ENCODE measurements around the gene SRGAP3.

The SRGAP3 gene

GRCh38 chr3:9169956-9170850 lies 79.2 kb downstream of the SRGAP3 start:
- DNase-seq, result no peak

GRCh38 chr3:9169326-9169725 lies 80.1 kb downstream of the SRGAP3 start:
- DNase-seq, result no peak

- DNase-seq, result no peak
Measured at GRCh38 chr3:9168241-9168741, 81.2 kb downstream of the SRGAP3 start.

- DNase-seq, result no peak
Measured at GRCh38 chr3:9167222-9167621, 82.2 kb downstream of the SRGAP3 start.

- DNase-seq, result no peak
Measured at GRCh38 chr3:9165421-9165820, 84.0 kb downstream of the SRGAP3 start.

- DNase-seq, result no peak
Measured at GRCh38 chr3:9163289-9163688, 86.2 kb downstream of the SRGAP3 start.

- no peak for DNase-seq
Measured at GRCh38 chr3:9161811-9162210, 87.6 kb downstream of the SRGAP3 start.

GRCh38 chr3:9161298-9161697 lies 88.1 kb downstream of the SRGAP3 start:
- DNase-seq, result no peak

GRCh38 chr3:9158865-9159630 lies 90.4 kb downstream of the SRGAP3 start:
- DNase-seq, result no peak

- no peak for DNase-seq
Measured at GRCh38 chr3:9157651-9158362, 91.6 kb downstream of the SRGAP3 start.

- no peak for DNase-seq
Measured at GRCh38 chr3:9156604-9157003, 92.8 kb downstream of the SRGAP3 start.

GRCh38 chr3:9155028-9155427 lies 94.4 kb downstream of the SRGAP3 start:
- no peak for DNase-seq

- DNase-seq, result no peak
Measured at GRCh38 chr3:9153904-9154619, 95.4 kb downstream of the SRGAP3 start.

GRCh38 chr3:9151240-9151639 lies 98.2 kb downstream of the SRGAP3 start:
- DNase-seq, result no peak

GRCh38 chr3:9149566-9149965 lies 99.9 kb downstream of the SRGAP3 start:
- no peak for DNase-seq

GRCh38 chr3:9147896-9148266 lies 101.6 kb downstream of the SRGAP3 start:
- DNase-seq, result no peak

- no peak for DNase-seq
Measured at GRCh38 chr3:9147215-9147895, 102.1 kb downstream of the SRGAP3 start.

- DNase-seq, result no peak
Measured at GRCh38 chr3:9146367-9147071, 102.9 kb downstream of the SRGAP3 start.

GRCh38 chr3:9143184-9143583 lies 106.3 kb downstream of the SRGAP3 start:
- DNase-seq, result no peak

- DNase-seq, result no peak
Measured at GRCh38 chr3:9142362-9142761, 107.1 kb downstream of the SRGAP3 start.

GRCh38 chr3:9141928-9142289 lies 107.5 kb downstream of the SRGAP3 start:
- DNase-seq, result no peak

Measured in activated T-cell treated with anti-CD3 and anti-CD28 coated beads, Interleukin-2, amount 50 U/mL, for 1 hour (primary cell).